Measurements from ENCODE around the gene ZBTB46. TPM values are rescaled to one million over a fixed set of nuclear protein-coding genes. Genes with fewer than 3 reads are reported as not detected.

ZBTB46 gene
- total RNA-seq, 6 experiments from 2014 or later: 0.38 to 1.1 (median 0.64) TPM

GRCh38 chr20:63741676-63742380 lies 89.2 kb downstream of the ZBTB46 start:
- Mint-ChIP-seq H3K27ac (peak overlapping the region; percentile 64; the same call in 1 of the 2 replicates), H3K9me3 (no peaks in the 10 kb centered on the region), H3K4me1 (ENCODE audit: low read depth) (no peaks in the 10 kb centered on the region), H3K27me3 (ENCODE audit: insufficient read depth) (no peaks in the 10 kb centered on the region; the same call in 1 of the 2 replicates), H3K36me3 (ENCODE audit: low read depth) (peaks cover 4% of the 10 kb centered on the region; the same call in 1 of the 2 replicates), H3K4me3 (peak overlapping the region; percentile 79)
- no peak for DNase-seq
- no peak for TF ChIP-seq CTCF (IDR thresholded peaks at IDR 0.05)

GRCh38 chr20:63741354-63741675 lies 89.7 kb downstream of the ZBTB46 start:
- no peaks in the 10 kb centered on the region for H3K4me1 Mint-ChIP-seq (ENCODE audit: low read depth)
- H3K27me3 Mint-ChIP-seq (ENCODE audit: insufficient read depth): no peaks in the 10 kb centered on the region; the same call in none of the 2 replicates
- H3K9me3 Mint-ChIP-seq: no peaks in the 10 kb centered on the region
- H3K27ac Mint-ChIP-seq: peak overlapping the region; percentile 64
- no peak for DNase-seq
- TF ChIP-seq CTCF (IDR thresholded peaks at IDR 0.05): no peak
- H3K36me3 Mint-ChIP-seq (ENCODE audit: low read depth): peaks cover 4% of the 10 kb centered on the region; the same call in 1 of the 2 replicates
- H3K4me3 Mint-ChIP-seq: peak overlapping the region; percentile 79

- Mint-ChIP-seq H3K27ac (peak overlapping the region; percentile 64), H3K36me3 (ENCODE audit: low read depth) (peaks cover 4% of the 10 kb centered on the region; the same call in 1 of the 2 replicates), H3K9me3 (no peaks in the 10 kb centered on the region), H3K4me1 (ENCODE audit: low read depth) (no peaks in the 10 kb centered on the region), H3K27me3 (ENCODE audit: insufficient read depth) (peaks cover 2% of the 10 kb centered on the region), H3K4me3 (peak overlapping the region; percentile 79)
- TF ChIP-seq CTCF (IDR thresholded peaks at IDR 0.05): peak; percentile 31; the same call in 1 of the 2 replicates
- DNase-seq: peak; percentile 86
Observed at GRCh38 chr20:63740627-63741353, 90.3 kb downstream of the ZBTB46 start.

- Mint-ChIP-seq H3K36me3 (ENCODE audit: low read depth) (peaks cover 4% of the 10 kb centered on the region; the same call in 1 of the 2 replicates), H3K27ac (no peak overlapping the region; the same call in 1 of the 2 replicates), H3K27me3 (ENCODE audit: insufficient read depth) (peaks cover 2% of the 10 kb centered on the region), H3K9me3 (no peaks in the 10 kb centered on the region), H3K4me3 (peak overlapping the region; percentile 79), H3K4me1 (ENCODE audit: low read depth) (no peaks in the 10 kb centered on the region)
- DNase-seq: no peak
- no peak for TF ChIP-seq CTCF (IDR thresholded peaks at IDR 0.05)
Observed at GRCh38 chr20:63740070-63740626, 90.9 kb downstream of the ZBTB46 start.

GRCh38 chr20:63739130-63740069 lies 91.7 kb downstream of the ZBTB46 start, which contains the start of gene SLC2A4RG:
Gene SLC2A4RG (plus strand): TSS chr20:63739776. CDS start chr20:63739913, 137 bp downstream.
- Mint-ChIP-seq H3K27ac (peak within 1 kb of the TSS; percentile 64; the same call in 1 of the 2 replicates), H3K27me3 (ENCODE audit: insufficient read depth) (peaks cover 2% of the 10 kb centered on the region), H3K4me1 (ENCODE audit: low read depth) (no peaks in the 10 kb centered on the region), H3K4me3 (peak within 1 kb of the TSS; percentile 79), H3K9me3 (no peaks in the 10 kb centered on the region), H3K36me3 (ENCODE audit: low read depth) (peaks cover 4% of the 10 kb centered on the region; the same call in 1 of the 2 replicates)
- no peak for TF ChIP-seq CTCF (IDR thresholded peaks at IDR 0.05)
- peak; percentile 28 for DNase-seq
